Measurements from ENCODE around the gene KCTD14. TPM values are rescaled to one million over a fixed set of nuclear protein-coding genes. Genes with fewer than 3 reads are reported as not detected.

Gene KCTD14
- total RNA-seq, 1 experiment from 2014 or later: 12.6 TPM

GRCh38 chr11:78023426-78023825 lies 350 bp upstream of the KCTD14 start:
- ATAC-seq (peak; percentile 5; the same call in 1 of the 2 replicates), DNase-seq (ENCODE audit: low spot score) (no peak)
- POLR2A ChIA-PET: no interaction called here
- Mint-ChIP-seq H3K9me3 (peaks cover 6% of the 10 kb centered on the region), H3K4me3 (peak overlapping the region; percentile 85), H3K36me3 (no peaks in the 10 kb centered on the region), H3K27me3 (ENCODE audit: low read depth) (no peaks in the 10 kb centered on the region), H3K4me1 (peaks cover 24% of the 10 kb centered on the region), H3K27ac (no peak overlapping the region; the same call in 1 of the 2 replicates)
- CTCF ChIA-PET: interaction anchor here (1.8 kb wide), 1 partner anchor 23 kb away, joined by 4 read pairs; no protein-coding TSS in a partner anchor
- TF ChIP-seq JAZF1 (CRISPR knock-in tag; IDR thresholded peaks at IDR 0.05) (no peak), FOXK1 (CRISPR knock-in tag; IDR thresholded peaks at IDR 0.05) (no peak), AFF4 (CRISPR knock-in tag; IDR thresholded peaks at IDR 0.05; ENCODE audit: borderline replicate concordance) (no peak), NR3C1 (CRISPR knock-in tag; conservative IDR thresholded peaks at IDR 0.05; ENCODE audit: low read depth) (no peak), GTF2I (CRISPR knock-in tag; conservative IDR thresholded peaks at IDR 0.05) (0 out of 2 replicates have a peak, but pooled peaks have one; percentile 14), ELF4 (CRISPR knock-in tag; IDR thresholded peaks at IDR 0.05; ENCODE audit: low read depth) (no peak)
- TF ChIP-seq, protein P1, sequence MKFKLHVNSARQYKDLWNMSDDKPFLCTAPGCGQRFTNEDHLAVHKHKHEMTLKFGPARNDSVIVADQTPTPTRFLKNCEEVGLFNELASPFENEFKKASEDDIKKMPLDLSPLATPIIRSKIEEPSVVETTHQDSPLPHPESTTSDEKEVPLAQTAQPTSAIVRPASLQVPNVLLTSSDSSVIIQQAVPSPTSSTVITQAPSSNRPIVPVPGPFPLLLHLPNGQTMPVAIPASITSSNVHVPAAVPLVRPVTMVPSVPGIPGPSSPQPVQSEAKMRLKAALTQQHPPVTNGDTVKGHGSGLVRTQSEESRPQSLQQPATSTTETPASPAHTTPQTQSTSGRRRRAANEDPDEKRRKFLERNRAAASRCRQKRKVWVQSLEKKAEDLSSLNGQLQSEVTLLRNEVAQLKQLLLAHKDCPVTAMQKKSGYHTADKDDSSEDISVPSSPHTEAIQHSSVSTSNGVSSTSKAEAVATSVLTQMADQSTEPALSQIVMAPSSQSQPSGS (CRISPR knock-in tag; IDR thresholded peaks at IDR 0.05; ENCODE audit: borderline replicate concordance, low read depth): no peak

GRCh38 chr11:78021611-78022010 lies 1.5 kb downstream of the KCTD14 start:
- ATAC-seq (no peak), DNase-seq (ENCODE audit: low spot score) (no peak)
- H3K36me3 Mint-ChIP-seq: peaks cover 2% of the 10 kb centered on the region; the same call in 1 of the 2 replicates
- H3K4me3 Mint-ChIP-seq: no peak overlapping the region
- no peaks in the 10 kb centered on the region for H3K9me3 Mint-ChIP-seq
- H3K4me1 Mint-ChIP-seq: peaks cover 24% of the 10 kb centered on the region
- no peak overlapping the region for H3K27ac Mint-ChIP-seq
- ChIA-PET POLR2A (interaction anchor here (1.0 kb wide), 1 partner anchor 27 kb away, joined by 5 read pairs; no protein-coding TSS in a partner anchor), CTCF (interaction anchor here (0.7 to 1.8 kb wide), 5 partner anchors 9 to 473 kb away, joined by 3 to 12 read pairs (median 4); no protein-coding TSS in a partner anchor)
- H3K27me3 Mint-ChIP-seq (ENCODE audit: low read depth): no peaks in the 10 kb centered on the region; the same call in 1 of the 2 replicates
- TF ChIP-seq, protein P2, sequence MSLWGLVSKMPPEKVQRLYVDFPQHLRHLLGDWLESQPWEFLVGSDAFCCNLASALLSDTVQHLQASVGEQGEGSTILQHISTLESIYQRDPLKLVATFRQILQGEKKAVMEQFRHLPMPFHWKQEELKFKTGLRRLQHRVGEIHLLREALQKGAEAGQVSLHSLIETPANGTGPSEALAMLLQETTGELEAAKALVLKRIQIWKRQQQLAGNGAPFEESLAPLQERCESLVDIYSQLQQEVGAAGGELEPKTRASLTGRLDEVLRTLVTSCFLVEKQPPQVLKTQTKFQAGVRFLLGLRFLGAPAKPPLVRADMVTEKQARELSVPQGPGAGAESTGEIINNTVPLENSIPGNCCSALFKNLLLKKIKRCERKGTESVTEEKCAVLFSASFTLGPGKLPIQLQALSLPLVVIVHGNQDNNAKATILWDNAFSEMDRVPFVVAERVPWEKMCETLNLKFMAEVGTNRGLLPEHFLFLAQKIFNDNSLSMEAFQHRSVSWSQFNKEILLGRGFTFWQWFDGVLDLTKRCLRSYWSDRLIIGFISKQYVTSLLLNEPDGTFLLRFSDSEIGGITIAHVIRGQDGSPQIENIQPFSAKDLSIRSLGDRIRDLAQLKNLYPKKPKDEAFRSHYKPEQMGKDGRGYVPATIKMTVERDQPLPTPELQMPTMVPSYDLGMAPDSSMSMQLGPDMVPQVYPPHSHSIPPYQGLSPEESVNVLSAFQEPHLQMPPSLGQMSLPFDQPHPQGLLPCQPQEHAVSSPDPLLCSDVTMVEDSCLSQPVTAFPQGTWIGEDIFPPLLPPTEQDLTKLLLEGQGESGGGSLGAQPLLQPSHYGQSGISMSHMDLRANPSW (CRISPR knock-in tag; conservative IDR thresholded peaks at IDR 0.05; ENCODE audit: low read depth): no peak
- no peak for TF ChIP-seq ZNF423 (CRISPR knock-in tag; IDR thresholded peaks at IDR 0.05)
- TF ChIP-seq HMGA2 (CRISPR knock-in tag; IDR thresholded peaks at IDR 0.05): no peak
- no peak for TF ChIP-seq GABPB1 (CRISPR knock-in tag; IDR thresholded peaks at IDR 0.05)
- no peak for TF ChIP-seq NFE2L1 (CRISPR knock-in tag; IDR thresholded peaks at IDR 0.05)
- TF ChIP-seq, protein P3, sequence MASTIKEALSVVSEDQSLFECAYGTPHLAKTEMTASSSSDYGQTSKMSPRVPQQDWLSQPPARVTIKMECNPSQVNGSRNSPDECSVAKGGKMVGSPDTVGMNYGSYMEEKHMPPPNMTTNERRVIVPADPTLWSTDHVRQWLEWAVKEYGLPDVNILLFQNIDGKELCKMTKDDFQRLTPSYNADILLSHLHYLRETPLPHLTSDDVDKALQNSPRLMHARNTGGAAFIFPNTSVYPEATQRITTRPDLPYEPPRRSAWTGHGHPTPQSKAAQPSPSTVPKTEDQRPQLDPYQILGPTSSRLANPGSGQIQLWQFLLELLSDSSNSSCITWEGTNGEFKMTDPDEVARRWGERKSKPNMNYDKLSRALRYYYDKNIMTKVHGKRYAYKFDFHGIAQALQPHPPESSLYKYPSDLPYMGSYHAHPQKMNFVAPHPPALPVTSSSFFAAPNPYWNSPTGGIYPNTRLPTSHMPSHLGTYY (CRISPR knock-in tag; IDR thresholded peaks at IDR 0.05): no peak
- TF ChIP-seq, protein P4, sequence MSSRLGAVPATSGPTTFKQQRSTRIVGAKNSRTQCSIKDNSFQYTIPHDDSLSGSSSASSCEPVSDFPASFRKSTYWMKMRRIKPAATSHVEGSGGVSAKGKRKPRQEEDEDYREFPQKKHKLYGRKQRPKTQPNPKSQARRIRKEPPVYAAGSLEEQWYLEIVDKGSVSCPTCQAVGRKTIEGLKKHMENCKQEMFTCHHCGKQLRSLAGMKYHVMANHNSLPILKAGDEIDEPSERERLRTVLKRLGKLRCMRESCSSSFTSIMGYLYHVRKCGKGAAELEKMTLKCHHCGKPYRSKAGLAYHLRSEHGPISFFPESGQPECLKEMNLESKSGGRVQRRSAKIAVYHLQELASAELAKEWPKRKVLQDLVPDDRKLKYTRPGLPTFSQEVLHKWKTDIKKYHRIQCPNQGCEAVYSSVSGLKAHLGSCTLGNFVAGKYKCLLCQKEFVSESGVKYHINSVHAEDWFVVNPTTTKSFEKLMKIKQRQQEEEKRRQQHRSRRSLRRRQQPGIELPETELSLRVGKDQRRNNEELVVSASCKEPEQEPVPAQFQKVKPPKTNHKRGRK (CRISPR knock-in tag; IDR thresholded peaks at IDR 0.05; ENCODE audit: borderline replicate concordance): no peak
- TF ChIP-seq TEAD4 (CRISPR knock-in tag; IDR thresholded peaks at IDR 0.05): no peak
- TF ChIP-seq FOXP4 (CRISPR knock-in tag; IDR thresholded peaks at IDR 0.05): no peak
- TF ChIP-seq TEAD1 (CRISPR knock-in tag; IDR thresholded peaks at IDR 0.05): no peak
- TF ChIP-seq SMAD4 (CRISPR knock-in tag; IDR thresholded peaks at IDR 0.05): no peak
- no peak for TF ChIP-seq MAX (CRISPR knock-in tag; IDR thresholded peaks at IDR 0.05)
- TF ChIP-seq FOXK1 (CRISPR knock-in tag; IDR thresholded peaks at IDR 0.05): no peak
- no peak for TF ChIP-seq IRF2 (CRISPR knock-in tag; IDR thresholded peaks at IDR 0.05; ENCODE audit: borderline replicate concordance, low read depth)

All from WTC11 (cell line).